Tibial nerve (tissue), 4 donors: ENCODE measurements around the gene CACYBP. TPM values are rescaled to one million over a fixed set of nuclear protein-coding genes. Genes with fewer than 3 reads are reported as not detected.

ENCODE experiments used
- DNase-seq, 2 donors: peaks; one replicate each; pipeline ENCODE4 v3.0.0-alpha.2; 2019; ENCODE audit warnings: low spot score in 2 of 2
- H3K27ac ChIP-seq, 4 donors: fragments of 200-600 bp; sonication (generic) in 3 of 4; one replicate each; pipeline ENCODE4 v1.5.1; 2017 to 2019; ENCODE audit warnings: mild to moderate bottlenecking in 1 of 4
- H3K27me3 ChIP-seq, 2 donors: fragments of 200-600 bp; sonication (generic) in 1 of 2; one replicate each; pipeline versions ENCODE4 v1.5.1 to v1.6.0; 2017 to 2019
- H3K36me3 ChIP-seq, 3 donors: fragments of 200-600 bp; sonication (generic); one replicate each; pipeline ENCODE4 v1.5.1; 2018 to 2019
- H3K4me1 ChIP-seq, 4 donors: fragments of 200-600 bp; sonication (generic) in 3 of 4; one replicate each; pipeline ENCODE4 v1.5.1; 2017 to 2019
- H3K4me3 ChIP-seq, 4 donors: fragments of 200-600 bp; sonication (generic) in 3 of 4; one replicate each; pipeline ENCODE4 v1.5.1; 2017 to 2019; ENCODE audit warnings: mild to moderate bottlenecking in 1 of 4, moderate library complexity in 1 of 4
- H3K9me3 ChIP-seq, 4 donors: fragments of 200-600 bp; sonication (generic) in 3 of 4; one replicate each; pipeline ENCODE4 v1.5.1; 2017 to 2019
- EP300 ChIP-seq, 2 donors: sonication (generic); formaldehyde crosslinking; IDR thresholded peaks; one replicate each; pipeline ENCODE4 v1.6.1; 2017; ENCODE audit warnings: antibody characterized with exemption in 2 of 2, mild to moderate bottlenecking in 1 of 2
- POLR2A ChIP-seq, 2 donors: fragments of 450-650 bp; IDR thresholded peaks; one replicate each; pipeline ENCODE4 v1.6.1; 2017; ENCODE audit warnings: antibody characterized with exemption in 2 of 2, mild to moderate bottlenecking in 2 of 2, moderate library complexity in 2 of 2
- WGBS, 2 donors: methylation state at CpG; one replicate each; pipeline ENCODE4 v1.1.5; 2018; 5-methylcytosine and 5-hydroxymethylcytosine counted together
- total RNA-seq, 4 donors: library from RNA; depleted of rRNA; stranded (reverse); fragments of >200 nt; gene quantifications; one replicate each; pipeline ENCODE4 v1.1.0, GENCODE V29; 2016
- TF ChIP-seq, protein P1 (sequence below), 5 experiments: fragments of 200-600 bp in 3 of 5; fragments of 450-650 bp in 2 of 5; sonication (generic) in 3 of 5; IDR thresholded peaks; one replicate each; pipeline ENCODE4 v1.5.1; 2016 to 2019; ENCODE audit warnings: antibody characterized with exemption in 5 of 5, mild to moderate bottlenecking in 3 of 5, moderate library complexity in 2 of 5

The CACYBP gene
- total RNA-seq, 4 donors from 2014 or later, result 60.8 to 165 (median 78.2) TPM

DNA sequence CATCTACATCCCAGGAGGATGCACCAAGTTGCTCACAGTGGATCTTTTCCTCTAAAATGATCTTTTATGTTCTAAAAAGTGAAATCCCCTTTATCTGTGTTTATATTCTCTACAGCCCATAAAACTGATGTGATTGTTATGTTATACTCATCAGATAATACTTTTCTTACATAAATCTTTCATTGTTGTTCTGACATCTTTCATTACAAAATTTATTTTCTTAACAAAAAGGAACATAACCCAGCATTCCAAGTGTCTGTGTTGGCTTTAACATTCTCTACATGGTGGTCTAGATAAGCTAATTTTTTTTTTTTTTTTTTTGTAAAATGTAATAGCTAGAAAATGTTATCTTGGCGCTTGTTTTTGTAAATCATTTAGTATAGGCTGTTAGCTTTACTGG, 8.3 kb upstream of the CACYBP start:
- peaks cover 0 to 19% (median 0%) of the 10 kb centered on the region in 4 donors for H3K4me1 ChIP-seq
- TF ChIP-seq POLR2A (IDR thresholded peaks at IDR 0.05), result no peak
- no peak for TF ChIP-seq EP300 (IDR thresholded peaks at IDR 0.05)
- TF ChIP-seq, protein P1, sequence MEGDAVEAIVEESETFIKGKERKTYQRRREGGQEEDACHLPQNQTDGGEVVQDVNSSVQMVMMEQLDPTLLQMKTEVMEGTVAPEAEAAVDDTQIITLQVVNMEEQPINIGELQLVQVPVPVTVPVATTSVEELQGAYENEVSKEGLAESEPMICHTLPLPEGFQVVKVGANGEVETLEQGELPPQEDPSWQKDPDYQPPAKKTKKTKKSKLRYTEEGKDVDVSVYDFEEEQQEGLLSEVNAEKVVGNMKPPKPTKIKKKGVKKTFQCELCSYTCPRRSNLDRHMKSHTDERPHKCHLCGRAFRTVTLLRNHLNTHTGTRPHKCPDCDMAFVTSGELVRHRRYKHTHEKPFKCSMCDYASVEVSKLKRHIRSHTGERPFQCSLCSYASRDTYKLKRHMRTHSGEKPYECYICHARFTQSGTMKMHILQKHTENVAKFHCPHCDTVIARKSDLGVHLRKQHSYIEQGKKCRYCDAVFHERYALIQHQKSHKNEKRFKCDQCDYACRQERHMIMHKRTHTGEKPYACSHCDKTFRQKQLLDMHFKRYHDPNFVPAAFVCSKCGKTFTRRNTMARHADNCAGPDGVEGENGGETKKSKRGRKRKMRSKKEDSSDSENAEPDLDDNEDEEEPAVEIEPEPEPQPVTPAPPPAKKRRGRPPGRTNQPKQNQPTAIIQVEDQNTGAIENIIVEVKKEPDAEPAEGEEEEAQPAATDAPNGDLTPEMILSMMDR (IDR thresholded peaks at IDR 0.05), result no peak
- no peaks in the 10 kb centered on the region for H3K9me3 ChIP-seq
- DNase-seq, result no peak
- peak overlapping the region in 2 of 4 donors; percentile 76 to 87 for H3K27ac ChIP-seq
- H3K27me3 ChIP-seq, result no peaks in the 10 kb centered on the region
- WGBS, 2 donors, result 70 to 76% methylated on average over 1 of the region's 1 CpG
- no peaks in the 10 kb centered on the region for H3K36me3 ChIP-seq
- H3K4me3 ChIP-seq, result no peak overlapping the region

DNA sequence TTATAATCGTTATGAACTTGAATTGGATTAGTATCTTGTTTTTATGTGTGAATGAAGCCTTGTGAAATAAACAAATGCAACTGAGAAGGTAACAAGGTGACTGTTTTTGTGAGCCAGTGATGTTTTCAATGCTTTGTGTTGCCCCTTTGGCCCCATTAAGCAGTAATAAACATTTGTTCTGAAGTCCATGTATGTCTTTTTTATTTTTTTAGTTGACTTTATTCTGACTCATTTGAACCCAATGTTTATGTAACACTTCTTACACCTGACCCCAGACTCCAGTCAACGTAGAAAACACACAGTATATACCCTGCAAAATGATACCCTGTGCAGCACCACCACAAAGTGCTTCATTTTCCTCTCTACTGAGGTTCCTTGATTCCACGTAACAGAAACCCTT, 4.6 kb upstream of the CACYBP start:
- Histone ChIP-seq H3K27ac (no peak overlapping the region), H3K4me3 (no peak overlapping the region), H3K27me3 (no peaks in the 10 kb centered on the region), H3K36me3 (no peaks in the 10 kb centered on the region), H3K4me1 (peaks cover 0 to 18% (median 0%) of the 10 kb centered on the region in 4 donors), H3K9me3 (no peaks in the 10 kb centered on the region)
- DNase-seq, result no peak
- 72 to 76% methylated on average over 3 of the region's 3 CpGs for WGBS, 2 donors
- no peak for TF ChIP-seq POLR2A (IDR thresholded peaks at IDR 0.05)
- TF ChIP-seq, protein P1 (IDR thresholded peaks at IDR 0.05), result no peak
- no peak for TF ChIP-seq EP300 (IDR thresholded peaks at IDR 0.05)

DNA sequence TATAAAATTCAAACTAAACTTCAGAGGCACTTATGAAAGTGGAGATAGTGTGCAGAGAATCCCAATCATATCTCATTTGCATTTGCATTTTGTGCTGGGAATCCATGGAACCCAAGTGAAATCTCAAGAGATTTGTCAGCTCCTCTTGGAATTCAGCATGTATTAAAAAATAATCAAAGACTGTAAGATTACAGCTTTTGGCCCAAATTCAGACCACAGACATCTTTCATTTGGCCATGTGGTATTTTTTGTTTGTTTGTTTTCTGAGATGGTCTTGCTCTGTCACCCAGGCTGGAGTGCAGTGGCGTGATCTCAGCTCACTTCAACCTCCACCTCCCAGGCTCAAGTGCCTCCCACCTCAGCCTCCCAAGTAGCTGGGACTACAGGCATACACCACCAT, 3.8 kb upstream of the CACYBP start:
- 67 to 80% methylated on average over 1 of the region's 1 CpG for WGBS, 2 donors
- no peak for TF ChIP-seq EP300 (IDR thresholded peaks at IDR 0.05)
- no peak for TF ChIP-seq POLR2A (IDR thresholded peaks at IDR 0.05)
- TF ChIP-seq, protein P1 (IDR thresholded peaks at IDR 0.05), result no peak
- Histone ChIP-seq H3K36me3 (no peaks in the 10 kb centered on the region), H3K4me1 (peaks cover 0 to 24% (median under 1%) of the 10 kb centered on the region in 4 donors), H3K27ac (no peak overlapping the region), H3K27me3 (no peaks in the 10 kb centered on the region), H3K9me3 (no peaks in the 10 kb centered on the region), H3K4me3 (no peak overlapping the region)
- no peak for DNase-seq

DNA sequence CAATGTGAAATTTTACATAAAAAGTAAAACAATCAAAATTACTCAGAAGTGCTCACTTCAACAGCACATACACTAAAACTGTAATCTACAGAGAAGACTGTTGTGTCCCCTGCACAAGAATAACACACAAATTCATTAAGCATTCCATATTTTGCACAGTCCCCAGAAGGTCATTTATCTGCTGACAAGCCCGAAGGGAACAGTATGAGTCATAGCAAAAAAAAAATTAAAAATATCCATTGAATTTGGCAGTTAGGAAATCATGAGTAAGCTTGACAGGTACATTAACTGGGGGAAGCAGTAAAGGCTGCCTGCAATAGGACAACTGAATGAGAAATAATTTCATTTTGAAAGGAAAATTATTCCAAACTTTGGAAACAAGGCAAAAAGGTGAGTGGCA, 3.3 kb upstream of the CACYBP start:
- Histone ChIP-seq H3K36me3 (no peaks in the 10 kb centered on the region), H3K4me1 (peaks cover 0 to 24% (median 6%) of the 10 kb centered on the region in 4 donors), H3K9me3 (no peaks in the 10 kb centered on the region), H3K4me3 (no peak overlapping the region), H3K27ac (no peak overlapping the region), H3K27me3 (no peaks in the 10 kb centered on the region)
- no peak for DNase-seq
- WGBS, 2 donors, result 19 to 26% methylated on average over 1 of the region's 1 CpG
- TF ChIP-seq POLR2A (IDR thresholded peaks at IDR 0.05), result no peak
- TF ChIP-seq, protein P1 (IDR thresholded peaks at IDR 0.05), result no peak
- TF ChIP-seq EP300 (IDR thresholded peaks at IDR 0.05), result no peak

DNA sequence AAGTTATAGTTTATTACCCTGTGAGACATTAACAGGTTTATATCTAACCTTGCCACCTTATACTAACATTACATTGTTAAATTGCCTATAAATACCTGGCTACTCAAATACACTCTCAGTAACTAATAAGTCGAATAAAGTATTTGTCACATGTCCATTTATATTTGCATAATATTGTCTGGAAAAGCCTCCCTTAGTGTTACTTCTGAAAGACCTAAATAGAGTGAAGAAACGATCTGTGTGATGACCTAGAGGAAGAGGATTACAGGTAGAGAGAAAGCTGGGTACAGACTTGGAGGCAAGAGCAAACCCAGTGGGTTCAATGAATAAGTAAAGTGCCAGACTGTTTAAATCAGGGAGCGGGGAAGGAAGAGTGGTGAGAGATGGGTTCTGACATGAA, 2.7 kb upstream of the CACYBP start:
- Histone ChIP-seq H3K36me3 (no peaks in the 10 kb centered on the region), H3K4me1 (peaks cover 0 to 27% (median 10%) of the 10 kb centered on the region in 4 donors), H3K9me3 (no peaks in the 10 kb centered on the region), H3K27ac (no peak overlapping the region), H3K4me3 (no peak overlapping the region), H3K27me3 (no peaks in the 10 kb centered on the region)
- DNase-seq, result no peak
- WGBS, 2 donors, result 90 to 94% methylated on average over 3 of the region's 3 CpGs
- no peak for TF ChIP-seq POLR2A (IDR thresholded peaks at IDR 0.05)
- TF ChIP-seq EP300 (IDR thresholded peaks at IDR 0.05), result no peak
- TF ChIP-seq, protein P1 (IDR thresholded peaks at IDR 0.05), result no peak
